ENCODE data around the gene MAN1C1. TPM values are rescaled to one million over a fixed set of nuclear protein-coding genes. Genes with fewer than 3 reads are reported as not detected.

The MAN1C1 gene
- total and polyA plus RNA-seq, 2 donors (not counting 1 experiment from before 2014, with no cell fraction given): 0.31 to 0.89 TPM

DNA sequence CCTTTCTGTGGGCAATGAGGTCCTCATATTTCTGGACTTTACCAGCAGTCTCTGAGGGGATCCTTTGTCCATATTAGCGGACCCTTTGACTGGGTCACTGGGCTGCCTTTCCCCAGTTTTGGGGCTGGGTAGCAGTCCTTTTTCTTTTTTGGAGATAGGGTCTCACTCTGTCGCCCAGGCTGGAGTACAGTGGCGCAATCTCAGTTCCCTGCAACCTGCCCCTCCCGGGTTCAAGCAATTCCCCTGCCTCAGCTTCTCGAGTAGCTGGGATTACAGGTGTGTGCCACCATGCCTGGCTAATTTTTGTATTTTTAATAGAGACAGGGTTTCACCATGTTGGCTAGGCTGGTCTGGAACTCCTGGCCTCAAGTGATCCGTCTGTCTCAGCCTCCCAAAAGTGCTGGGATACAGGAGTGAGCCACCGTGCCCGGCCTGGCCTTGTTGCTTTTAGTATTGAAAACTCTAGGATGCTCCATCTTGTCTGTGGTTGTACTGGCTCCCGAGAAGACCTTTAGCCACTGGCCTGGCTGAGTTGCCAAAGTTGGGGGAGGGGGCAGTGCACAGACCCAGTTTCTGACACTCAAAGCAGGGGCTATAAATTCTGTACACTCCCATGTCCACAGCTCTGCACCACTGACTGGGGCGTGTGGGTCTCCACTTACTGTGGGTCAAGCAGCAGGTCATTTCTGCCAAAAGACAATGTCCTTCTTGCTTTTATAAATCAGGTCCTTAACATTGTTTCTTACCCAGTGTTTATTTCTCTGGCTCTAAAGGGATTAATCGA is 33.1 kb downstream of the MAN1C1 start:
- H3K9me3 Mint-ChIP-seq (ENCODE audit: insufficient read depth): no peaks in the 10 kb centered on the region
- CTCF ChIA-PET: no interaction called here
- no peak overlapping the region for H2AFZ ChIP-seq (ENCODE audit: insufficient read depth, low read depth, low read length, poor library complexity, severe bottlenecking)
- TF ChIP-seq CTCF (IDR thresholded peaks at IDR 0.05) (no peak), EZH2 (IDR thresholded peaks at IDR 0.05; ENCODE audit: borderline replicate concordance, insufficient read depth, low read depth, low read length, poor library complexity, severe bottlenecking) (no peak)
- DNase-seq (no peak), ATAC-seq (ENCODE audit: low read depth) (no peak)
- no peak overlapping the region for H3K4me2 ChIP-seq (replicated peaks; ENCODE audit: low read depth, low read length, poor library complexity, severe bottlenecking)
- H4K20me1 ChIP-seq (ENCODE audit: control insufficient read depth, insufficient read depth, low read length, poor library complexity, severe bottlenecking): no peaks in the 10 kb centered on the region
- H3K9ac ChIP-seq (ENCODE audit: low read length): no peak overlapping the region
- H3K27ac ChIP-seq (ENCODE audit: low read length in 2 of 2): no peak overlapping the region
- 93% methylated on average over 10 of the region's 11 CpGs for WGBS (ENCODE audit: insufficient coverage)
- peaks cover 22% of the 10 kb centered on the region for H3K27me3 Mint-ChIP-seq
- no peaks in the 10 kb centered on the region for H3K9me3 ChIP-seq (ENCODE audit: control extremely low read depth in 1 of 3, control insufficient read depth in 2 of 3, insufficient read depth in 1 of 3, low read length in 2 of 3)
- intact Hi-C loops (cut with micrococcal nuclease): no loop called here
- H3K79me2 ChIP-seq (ENCODE audit: control insufficient read depth, insufficient read depth, low read length): no peaks in the 10 kb centered on the region
- no peak overlapping the region for H3K4me3 ChIP-seq (ENCODE audit: control extremely low read depth in 1 of 5, extremely low read depth in 1 of 5, insufficient read depth in 1 of 5, low read depth in 2 of 5, low read length in 4 of 5)
- H3K4me3 Mint-ChIP-seq: no peak overlapping the region
- H3K4me1 Mint-ChIP-seq: no peaks in the 10 kb centered on the region
- POLR2A ChIA-PET: no interaction called here
- no peaks in the 10 kb centered on the region for H3K36me3 ChIP-seq (replicated peaks in 1 of 2; ENCODE audit: control extremely low read depth in 1 of 2, control insufficient read depth in 1 of 2, extremely low read depth in 1 of 2, insufficient read depth in 2 of 2, low read length in 1 of 2)
- peaks cover 0 to 12% (median 2%) of the 10 kb centered on the region in 4 experiments for H3K27me3 ChIP-seq (replicated peaks in 1 of 4; ENCODE audit: control extremely low read depth in 1 of 4, control insufficient read depth in 3 of 4, insufficient read depth in 4 of 4, low read length in 3 of 4)
- H3K4me1 ChIP-seq (ENCODE audit: control insufficient read depth in 2 of 2, insufficient read depth in 2 of 2, low read length in 2 of 2): no peaks in the 10 kb centered on the region
- no peak overlapping the region for H3K27ac Mint-ChIP-seq

DNA sequence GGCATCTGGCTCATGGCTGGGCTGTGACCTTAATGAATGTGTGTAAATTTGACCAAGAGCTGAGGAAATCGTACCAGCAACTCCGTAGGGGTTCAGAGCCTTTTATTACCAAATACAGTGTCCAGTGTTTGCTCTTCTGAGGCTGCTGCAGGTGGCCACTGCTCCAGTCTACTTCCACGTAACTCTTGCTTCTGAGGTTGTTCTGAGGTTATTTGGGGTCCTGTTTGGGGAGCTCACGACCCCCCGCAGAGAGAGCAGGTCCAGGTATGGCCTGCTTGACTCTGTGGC is 33.6 kb downstream of the MAN1C1 start:
- ChIA-PET CTCF (no interaction called here), POLR2A (no interaction called here)
- Histone ChIP-seq H4K20me1 (ENCODE audit: control insufficient read depth, insufficient read depth, low read length, poor library complexity, severe bottlenecking) (no peaks in the 10 kb centered on the region), H3K36me3 (replicated peaks in 1 of 2; ENCODE audit: control extremely low read depth in 1 of 2, control insufficient read depth in 1 of 2, extremely low read depth in 1 of 2, insufficient read depth in 2 of 2, low read length in 1 of 2) (no peaks in the 10 kb centered on the region), H3K4me2 (replicated peaks; ENCODE audit: low read depth, low read length, poor library complexity, severe bottlenecking) (no peak overlapping the region), H3K27ac (ENCODE audit: low read length in 2 of 2) (no peak overlapping the region), H3K9ac (ENCODE audit: low read length) (no peak overlapping the region), H3K4me1 (ENCODE audit: control insufficient read depth in 2 of 2, insufficient read depth in 2 of 2, low read length in 2 of 2) (no peaks in the 10 kb centered on the region), H3K27me3 (replicated peaks in 1 of 4; ENCODE audit: control extremely low read depth in 1 of 4, control insufficient read depth in 3 of 4, insufficient read depth in 4 of 4, low read length in 3 of 4) (peaks cover 0 to 7% (median 0%) of the 10 kb centered on the region in 4 experiments), H2AFZ (ENCODE audit: insufficient read depth, low read depth, low read length, poor library complexity, severe bottlenecking) (no peak overlapping the region), H3K79me2 (ENCODE audit: control insufficient read depth, insufficient read depth, low read length) (no peaks in the 10 kb centered on the region), H3K4me3 (ENCODE audit: control extremely low read depth in 1 of 5, extremely low read depth in 1 of 5, insufficient read depth in 1 of 5, low read depth in 2 of 5, low read length in 4 of 5) (no peak overlapping the region), H3K9me3 (ENCODE audit: control extremely low read depth in 1 of 3, control insufficient read depth in 2 of 3, insufficient read depth in 1 of 3, low read length in 2 of 3) (no peaks in the 10 kb centered on the region)
- Mint-ChIP-seq H3K9me3 (ENCODE audit: insufficient read depth) (no peaks in the 10 kb centered on the region), H3K27me3 (peaks cover 18% of the 10 kb centered on the region), H3K27ac (no peak overlapping the region), H3K4me3 (no peak overlapping the region), H3K4me1 (no peaks in the 10 kb centered on the region)
- intact Hi-C loops (cut with micrococcal nuclease): no loop called here
- ATAC-seq (ENCODE audit: low read depth) (no peak), DNase-seq (no peak)
- WGBS (ENCODE audit: insufficient coverage): 90% methylated on average over 2 of the region's 5 CpGs
- TF ChIP-seq CTCF (IDR thresholded peaks at IDR 0.05) (no peak), EZH2 (IDR thresholded peaks at IDR 0.05; ENCODE audit: borderline replicate concordance, insufficient read depth, low read depth, low read length, poor library complexity, severe bottlenecking) (no peak)
